HPDE6-E6E7 (cell line): Measurements from ENCODE around the gene OR2A42.
"Not testable (repeated sequence)": the region's sequence is repeated elsewhere in the genome, so short reads cannot be mapped to it uniquely, and the experiment has no call there.

Experiments
- DNase-seq: peaks from one replicate; pipeline ENCODE4 v3.0.0; 2011; ENCODE audit warnings: missing footprints; ENCODE audit errors: extremely low spot score

The OR2A42 gene

GRCh38 chr7:144239365-144239764 lies at the start of gene OR2A42:
OR2A42 (minus strand) TSS chr7:144239605; CDS start chr7:144232843, 6,762 bp downstream.
- DNase-seq: not testable (repeated sequence)

GRCh38 chr7:144287171-144287784 lies 47.9 kb upstream of the OR2A42 start:
- DNase-seq: not testable (repeated sequence)

DNA sequence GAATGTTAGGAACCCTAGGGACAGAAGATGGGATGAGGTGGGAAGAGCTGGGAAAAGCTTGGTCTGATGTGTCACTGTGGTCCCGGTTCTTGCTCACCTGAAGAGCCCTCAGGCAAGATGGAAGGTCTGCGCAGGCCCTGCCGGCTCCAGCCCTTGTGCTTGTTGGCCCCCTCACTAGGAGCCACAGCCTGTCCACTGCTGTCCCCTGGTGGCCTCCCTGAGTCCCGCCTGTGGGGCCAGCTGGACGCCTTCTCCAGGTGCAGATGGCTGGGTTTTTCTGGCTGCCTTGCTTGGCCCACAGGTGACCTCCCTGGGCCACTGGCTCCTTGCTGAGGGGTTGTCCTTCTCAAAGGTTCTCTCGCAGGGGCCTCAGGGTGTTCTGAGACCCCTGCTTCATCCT lies 44.3 kb upstream of the OR2A42 start:
- not testable (repeated sequence) for DNase-seq

GRCh38 chr7:144282490-144282889 lies 43.1 kb upstream of the OR2A42 start:
- DNase-seq: not testable (repeated sequence)

DNA sequence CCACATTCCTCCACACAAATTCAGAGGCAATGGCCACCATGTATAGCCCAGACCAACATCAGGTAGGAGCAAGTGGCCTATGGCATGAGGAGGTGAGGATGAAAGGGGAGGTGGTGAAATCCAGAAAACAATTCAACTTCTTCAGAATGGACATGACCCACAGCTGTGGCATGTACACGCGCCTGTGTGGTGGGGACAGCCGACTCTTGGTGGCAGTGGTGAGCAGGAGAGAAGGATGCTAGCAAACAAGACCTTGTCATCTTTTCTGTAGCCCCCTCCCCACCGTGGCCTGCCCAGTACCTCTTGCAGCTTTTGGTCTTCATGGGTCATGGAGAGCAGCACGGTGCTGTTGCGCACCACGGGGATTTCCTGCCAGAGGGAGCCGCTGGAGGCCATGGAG lies 42.6 kb upstream of the OR2A42 start:
- not testable (repeated sequence) for DNase-seq

DNA sequence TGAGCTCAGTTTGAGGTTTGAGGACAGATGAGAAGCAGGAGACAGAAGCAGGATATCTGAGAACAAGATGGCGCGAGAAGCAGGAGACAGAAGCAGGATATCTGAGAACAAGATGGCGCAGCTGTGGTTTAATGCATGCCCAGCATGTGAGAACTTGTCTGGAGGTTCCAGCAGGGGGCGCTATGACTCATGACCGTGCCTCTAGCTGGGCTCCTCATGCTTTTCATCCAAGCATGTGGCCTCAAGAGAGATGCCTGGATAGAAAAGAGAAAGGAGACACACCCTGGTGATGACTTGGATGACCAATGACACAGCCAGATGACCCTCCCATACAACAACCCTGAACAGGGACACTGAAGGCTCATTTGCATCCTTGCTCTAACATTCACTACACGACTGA lies 40.6 kb upstream of the OR2A42 start:
- not testable (repeated sequence) for DNase-seq

- not testable (repeated sequence) for DNase-seq
Measured at GRCh38 chr7:144275281-144275680, 35.9 kb upstream of the OR2A42 start.

- not testable (repeated sequence) for DNase-seq
Measured at GRCh38 chr7:144269188-144269587, 29.8 kb upstream of the OR2A42 start, which contains the start of gene CTAGE8. CTAGE8 (minus strand) TSS chr7:144269288; CDS start chr7:144269250, 38 bp downstream.

DNA sequence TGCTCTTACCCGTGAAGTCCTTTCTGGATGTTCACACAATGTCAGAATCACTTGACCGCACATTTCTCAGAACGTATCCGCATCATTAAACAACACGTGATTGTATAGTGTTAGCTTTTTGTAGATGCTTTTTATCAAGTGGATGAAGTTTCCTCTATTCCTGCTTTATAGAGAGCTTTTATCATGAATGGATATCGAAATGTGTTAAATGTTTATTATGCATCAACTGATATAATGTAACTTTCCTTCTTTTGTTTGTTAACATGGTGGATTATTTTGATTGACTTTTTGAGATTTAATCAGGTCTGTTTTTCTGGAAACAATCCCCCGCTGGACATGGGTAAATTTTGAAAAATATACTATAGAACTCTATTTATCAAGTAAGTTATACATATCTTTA lies 25.3 kb upstream of the OR2A42 start, which contains the start of gene OR2A7:
OR2A7 (minus strand) TSS at position 101 of the 400 bp plus-strand sequence. CDS start 5,164 bp downstream, outside the sequence.
- not testable (repeated sequence) for DNase-seq

DNA sequence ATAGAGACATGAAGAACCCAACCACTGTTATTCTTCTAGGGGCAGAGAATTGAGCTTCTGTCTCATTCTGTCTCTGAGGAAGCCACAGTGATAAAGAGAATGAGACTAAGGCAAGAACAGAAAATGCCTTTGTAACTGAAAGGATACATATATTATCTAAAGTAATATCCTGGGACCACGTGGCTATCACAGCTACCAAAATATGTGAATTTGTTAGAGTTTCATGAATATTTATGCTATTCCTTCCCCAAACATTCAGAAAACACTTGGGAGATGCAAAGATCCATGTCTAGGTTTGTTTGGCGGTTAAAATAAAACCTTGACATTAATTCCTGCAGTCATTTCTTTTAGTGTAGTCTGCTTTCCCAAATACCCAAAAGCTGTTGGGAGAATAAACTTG lies 22.7 kb upstream of the OR2A42 start:
- not testable (repeated sequence) for DNase-seq

- DNase-seq: not testable (repeated sequence)
Measured at GRCh38 chr7:144259067-144259466, 19.7 kb upstream of the OR2A42 start.

DNA sequence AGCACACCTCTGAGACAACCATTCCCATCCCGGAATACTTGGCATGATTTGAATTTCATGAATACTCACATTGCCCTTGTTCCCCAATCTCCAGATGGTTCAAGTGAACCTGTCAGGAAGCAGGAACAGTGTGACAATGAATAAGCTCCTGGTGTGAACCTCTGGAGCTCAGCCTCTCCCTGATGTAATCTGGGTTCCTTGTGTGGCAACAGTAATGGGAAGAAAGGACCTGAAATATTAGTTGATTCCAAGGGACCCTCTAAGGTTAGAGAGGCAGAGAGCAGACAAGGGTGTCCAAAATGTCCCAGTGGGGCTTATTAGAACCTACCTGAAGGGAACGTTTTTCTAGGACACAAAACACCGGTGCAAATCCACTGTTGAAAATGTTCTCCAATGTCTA lies 16.7 kb upstream of the OR2A42 start:
- no peak for DNase-seq

DNA sequence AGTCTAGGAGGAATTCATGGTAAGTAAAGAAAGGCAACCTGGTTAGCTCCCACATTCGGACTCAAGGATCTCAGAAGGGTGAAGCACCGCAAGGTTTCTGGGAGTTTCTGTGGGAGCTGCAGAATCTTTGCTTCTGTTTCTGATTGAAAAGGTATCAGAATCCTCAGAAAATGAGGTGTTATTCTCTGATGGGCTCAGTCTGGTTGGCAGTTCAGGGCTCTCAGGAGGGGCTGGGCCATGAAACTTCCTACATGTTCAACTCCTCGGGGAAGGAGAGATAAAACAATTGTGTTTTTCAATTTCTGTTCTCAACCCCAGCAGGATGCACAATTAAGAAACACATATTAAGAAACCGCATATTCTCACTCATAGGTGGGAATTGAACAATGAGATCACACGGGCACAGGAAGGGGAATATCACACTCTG lies 16.1 kb upstream of the OR2A42 start:
- DNase-seq: no peak

- not testable (repeated sequence) for DNase-seq
Measured at GRCh38 chr7:144252307-144252706, 12.9 kb upstream of the OR2A42 start.

- DNase-seq: not testable (repeated sequence)
Measured at GRCh38 chr7:144247674-144248330, 8.4 kb upstream of the OR2A42 start.

DNA sequence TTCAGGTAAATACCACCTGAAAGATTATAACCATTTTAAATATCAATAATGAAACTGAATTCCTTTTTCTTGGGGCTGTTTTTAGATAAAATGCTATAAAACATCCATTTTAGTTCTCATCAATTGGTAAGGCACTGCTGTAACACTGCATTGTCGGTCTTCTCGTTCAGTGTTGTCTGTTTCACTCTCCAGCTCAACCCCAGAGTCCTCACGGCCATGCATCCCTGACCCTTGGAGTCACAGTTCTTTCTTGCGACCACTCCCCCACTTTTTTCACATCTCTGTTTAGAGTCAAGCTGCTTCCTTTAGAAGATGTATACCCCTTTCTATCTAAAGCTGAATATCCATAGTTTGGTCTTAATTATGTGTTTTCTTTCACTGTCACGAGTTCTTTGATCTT lies 7.6 kb upstream of the OR2A42 start:
- DNase-seq: not testable (repeated sequence)

- not testable (repeated sequence) for DNase-seq
Measured at GRCh38 chr7:144245372-144245771, 6.0 kb upstream of the OR2A42 start.

DNA sequence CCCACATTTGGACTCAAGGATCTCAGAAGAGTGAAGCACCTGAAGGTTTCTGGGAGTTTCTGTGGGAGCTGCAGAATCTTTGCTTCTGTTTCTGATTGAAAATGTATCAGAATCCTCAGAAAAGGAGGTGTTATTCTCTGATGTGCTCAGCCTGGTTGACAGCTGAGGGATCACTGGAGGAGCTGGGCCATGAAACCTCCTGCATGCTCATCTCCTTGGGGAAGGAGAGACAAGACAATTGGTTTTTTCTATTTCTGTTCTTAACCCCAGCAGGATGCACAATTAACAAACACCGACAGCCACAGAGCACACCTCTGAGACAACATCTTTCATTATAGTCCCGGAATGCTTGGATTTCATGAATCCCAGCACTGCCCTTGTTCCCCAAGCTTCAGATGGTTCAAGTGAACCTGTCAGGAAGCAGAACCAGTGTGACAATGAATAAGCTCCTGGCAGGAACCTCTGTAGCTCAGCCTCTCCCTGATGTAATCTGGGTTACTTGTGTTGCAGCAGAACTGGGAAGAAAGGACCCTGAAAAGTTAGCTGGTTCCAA lies 799 bp downstream of the OR2A42 start:
- DNase-seq: not testable (repeated sequence)

- DNase-seq: not testable (repeated sequence)
Measured at GRCh38 chr7:144233039-144233438, 6.4 kb downstream of the OR2A42 start.

DNA sequence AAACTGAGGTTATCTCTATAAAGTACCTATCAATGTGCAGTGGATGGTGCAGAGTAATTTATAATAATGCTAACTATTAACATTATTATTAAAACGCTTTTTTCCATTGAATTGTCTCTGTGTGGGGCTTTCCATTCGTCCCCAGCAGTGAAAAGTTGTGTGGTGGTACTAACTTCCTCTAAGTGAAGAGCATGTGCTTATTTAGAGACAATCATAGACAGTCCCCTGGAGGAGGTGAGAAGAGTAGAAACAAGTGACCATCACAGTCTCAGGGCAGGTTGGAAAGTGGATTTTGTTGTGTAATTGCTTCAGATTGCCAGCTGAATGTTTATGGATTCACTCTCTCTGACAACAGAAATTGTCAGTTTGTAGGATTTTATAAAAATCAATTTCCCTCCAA lies 8.4 kb downstream of the OR2A42 start:
- not testable (repeated sequence) for DNase-seq

DNA sequence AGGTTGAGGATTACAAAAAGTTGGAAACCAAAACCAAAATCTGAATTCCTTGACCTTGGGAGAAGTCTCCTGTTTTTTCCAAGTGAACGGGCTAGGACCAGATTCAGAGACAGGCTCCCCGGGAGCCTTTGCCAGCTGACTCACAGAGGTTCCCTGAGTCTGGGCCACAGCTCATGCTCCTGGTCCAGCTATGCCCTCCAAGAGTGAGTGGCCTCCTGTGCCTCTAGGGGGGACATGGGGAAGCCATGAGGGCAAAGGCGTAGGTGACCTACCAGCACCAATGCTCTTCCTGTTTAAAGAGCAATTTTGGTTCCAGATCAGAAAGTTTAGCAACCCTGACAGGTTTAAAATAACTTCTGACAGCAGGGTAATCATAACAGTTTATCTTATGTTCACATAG lies 10.6 kb downstream of the OR2A42 start:
- not testable (repeated sequence) for DNase-seq

- DNase-seq: not testable (repeated sequence)
Measured at GRCh38 chr7:144226866-144227265, 12.5 kb downstream of the OR2A42 start.

GRCh38 chr7:144223675-144224074 lies 15.7 kb downstream of the OR2A42 start:
- DNase-seq: not testable (repeated sequence)
